Right cardiac atrium (tissue), 5 donors: ENCODE data around the gene CDKAL1. TPM values are rescaled to one million over a fixed set of nuclear protein-coding genes. Genes with fewer than 3 reads are reported as not detected.
"Not testable (repeated sequence)": the region's sequence is repeated elsewhere in the genome, so short reads cannot be mapped to it uniquely, and the experiment has no call there.

Source experiments
- ATAC-seq, 2 donors: fragments of 200-7000 bp; cut with Tn5 transposase; one replicate each; pipeline versions ENCODE4 v1.8.0 to v1.9.1; 2020; ENCODE audit warnings: moderate library complexity in 2 of 2, mild to moderate bottlenecking in 1 of 2
- DNase-seq, 3 donors: peaks; one replicate each; pipeline ENCODE4 v3.0.0-alpha.2; 2020
- H3K27ac ChIP-seq: one replicate; pipeline ENCODE4 v1.5.1; 2013; ENCODE audit warnings: mild to moderate bottlenecking, low read length, control low read depth, moderate library complexity
- H3K27me3 ChIP-seq: one replicate; pipeline ENCODE4 v1.6.1; 2013; ENCODE audit not compliant: control insufficient read depth, insufficient read depth
- H3K4me1 ChIP-seq: one replicate; pipeline ENCODE4 v1.6.1; 2013; ENCODE audit warnings: low read length; ENCODE audit not compliant: control insufficient read depth, insufficient read depth
- H3K4me3 ChIP-seq: one replicate; pipeline ENCODE4 v1.5.1; 2013; ENCODE audit warnings: low read length, control low read depth
- H3K9me3 ChIP-seq: one replicate; pipeline ENCODE4 v1.6.1; 2013; ENCODE audit warnings: low read length; ENCODE audit not compliant: control insufficient read depth
- WGBS: extraction: QIAGEN DNeasy Blood & Tissue Kit; methylation state at CpG from one replicate; pipeline ENCODE4 v1.1.7; 2013; 5-methylcytosine and 5-hydroxymethylcytosine counted together
- intact Hi-C, 4 donors: fragments of 100-400 bp; cut with DNase I; formaldehyde crosslinking; loops; one replicate each; pipeline versions ENCODE4 v1.11.0 to v1.14.0; 2022 to 2023
- polyA plus RNA-seq: library from polyadenylated mRNA; stranded (reverse); fragments of 200-250 nt; gene quantifications from one replicate; pipeline ENCODE4 v1.2.3, GENCODE V29; 2013
- total RNA-seq, 4 donors: library from RNA; stranded (reverse); fragmentation: NEBNext Ultra II Directional; extraction: Animal tissue kit (Norgen Biotek cat#: 25700); gene quantifications; one replicate each; pipeline ENCODE4 v1.2.1, GENCODE V29; 2021
- donor health status: healthy with polysubstance abuse.
- donor health status: DM: no; HTN: yes; CAD: no.
- donor health status: DM: no; HTN: no; CAD: no.
- donor health status: DM: no; HTN: yes; CAD: no; lungs with severe emphysema.
- donor health status: DM: yes; HTN: yes; CAD: no.

The CDKAL1 gene
- total and polyA plus RNA-seq, 5 donors, result 3.6 to 11.5 (median 10.8) TPM

DNA sequence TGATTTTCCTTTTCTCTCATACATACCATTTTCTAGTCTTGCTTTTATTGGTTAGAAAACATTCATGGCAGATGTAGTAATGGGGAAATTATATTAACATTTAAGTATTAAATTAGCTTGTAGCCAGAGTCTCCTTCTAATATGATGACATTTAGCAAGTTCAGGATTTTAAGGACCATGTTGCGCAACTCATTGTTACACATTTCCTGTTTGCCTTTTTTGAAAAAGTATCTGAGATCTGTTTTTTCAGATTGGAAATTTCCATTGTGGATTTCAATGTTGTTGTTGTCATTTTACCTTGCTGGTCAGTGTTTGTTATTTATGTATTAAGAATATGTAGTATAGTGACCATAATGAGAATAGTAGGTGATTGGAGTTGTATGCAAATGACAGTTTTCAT lies 38.7 kb downstream of the CDKAL1 start:
- no peaks in the 10 kb centered on the region for H3K9me3 ChIP-seq
- no peaks in the 10 kb centered on the region for H3K4me1 ChIP-seq
- WGBS, result 80% methylated on average over 1 of the region's 1 CpG
- no peak overlapping the region for H3K27ac ChIP-seq
- H3K4me3 ChIP-seq, result no peak overlapping the region
- intact Hi-C loops, result no loop called here
- ATAC-seq, result no peak
- no peaks in the 10 kb centered on the region for H3K27me3 ChIP-seq
- no peak for DNase-seq

DNA sequence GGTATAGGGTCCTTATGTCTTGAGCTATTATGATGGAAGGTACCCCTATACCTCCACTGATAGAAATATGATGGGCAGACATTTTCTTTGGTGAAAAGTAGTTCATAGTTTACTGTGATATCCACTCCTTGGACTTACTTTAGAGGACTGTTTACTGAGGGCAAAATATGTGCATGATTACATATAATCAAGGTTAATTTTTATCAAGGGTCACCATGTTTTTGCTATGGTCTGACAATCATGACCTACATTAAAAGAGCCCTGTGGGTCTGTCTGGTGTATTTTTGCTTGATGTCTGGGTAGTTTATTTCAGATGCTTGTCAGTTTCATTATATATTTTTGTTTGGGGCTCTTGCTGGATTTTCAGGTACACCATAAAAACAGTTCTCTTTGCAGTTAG lies 40.1 kb downstream of the CDKAL1 start:
- no peaks in the 10 kb centered on the region for H3K27me3 ChIP-seq
- intact Hi-C loops, result no loop called here

DNA sequence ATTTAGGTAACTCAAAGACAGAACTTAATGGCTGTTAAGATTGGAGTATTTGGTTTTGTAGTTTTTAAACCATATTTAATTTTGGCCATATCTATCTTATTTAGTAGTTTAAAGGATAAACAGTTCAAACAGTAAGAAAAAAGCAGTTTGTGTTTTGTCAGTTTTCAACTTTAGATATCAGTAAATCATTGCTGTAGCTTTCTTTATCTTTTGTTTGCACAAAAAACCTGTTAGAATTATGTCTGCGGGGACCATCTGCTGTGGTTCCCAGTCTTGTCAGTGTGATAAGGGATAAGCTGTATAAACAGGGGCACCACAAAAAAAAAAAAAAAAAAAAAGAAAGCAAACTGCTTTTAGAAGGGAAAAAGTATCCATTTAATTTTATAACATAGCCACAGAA lies 40.9 kb downstream of the CDKAL1 start:
- intact Hi-C loops, result no loop called here
- Histone ChIP-seq H3K27me3 (no peaks in the 10 kb centered on the region), H3K4me3 (no peak overlapping the region), H3K9me3 (no peaks in the 10 kb centered on the region), H3K27ac (no peak overlapping the region), H3K4me1 (no peaks in the 10 kb centered on the region)
- WGBS, result 63% methylated on average over 1 of the region's 1 CpG
- no peak for DNase-seq
- no peak for ATAC-seq

More for the DNA sequence above, 40.1 kb downstream of the CDKAL1 start:
- DNase-seq, result no peak
- Histone ChIP-seq H3K27ac (no peak overlapping the region), H3K4me3 (no peak overlapping the region), H3K9me3 (no peaks in the 10 kb centered on the region), H3K4me1 (no peaks in the 10 kb centered on the region)
- no peak for ATAC-seq

DNA sequence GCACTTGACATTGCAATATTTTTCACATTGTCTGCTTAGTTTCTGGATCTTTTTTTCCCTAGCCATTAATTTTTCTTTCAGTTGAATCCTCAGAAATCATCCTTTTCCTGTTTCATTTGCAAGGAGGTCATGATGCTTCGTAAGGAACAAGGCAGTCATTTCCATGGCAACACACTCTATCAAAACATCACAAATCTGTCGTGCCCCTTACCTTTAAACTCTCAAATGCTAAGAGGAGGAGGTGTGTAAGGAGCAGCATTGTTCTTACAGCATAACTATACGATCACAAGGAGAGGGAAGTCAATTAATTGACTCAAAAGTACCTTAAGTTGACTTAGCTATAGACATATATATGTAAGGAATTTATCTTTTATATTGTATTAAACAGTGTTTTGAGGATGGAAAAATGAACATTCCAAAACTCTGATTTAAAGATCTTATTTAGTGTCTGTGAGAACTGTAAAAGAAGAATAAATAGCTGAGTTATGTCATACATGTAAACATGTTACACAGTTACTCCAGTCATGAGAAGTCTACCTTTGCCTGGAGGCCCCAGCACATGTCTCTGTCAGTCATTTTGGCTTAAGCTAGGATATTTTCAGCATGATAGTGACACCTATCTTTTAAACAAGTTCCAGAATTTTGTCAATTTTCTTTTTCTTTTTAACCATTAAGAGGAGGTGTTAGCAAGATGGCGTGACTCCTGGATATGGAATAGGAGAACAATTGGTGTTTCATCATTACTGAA lies 41.6 kb downstream of the CDKAL1 start:
- no peak overlapping the region for H3K27ac ChIP-seq
- H3K4me1 ChIP-seq, result no peaks in the 10 kb centered on the region
- intact Hi-C loops, result no loop called here
- no peak overlapping the region for H3K4me3 ChIP-seq
- ATAC-seq (no peak), DNase-seq (no peak)
- H3K9me3 ChIP-seq, result no peaks in the 10 kb centered on the region
- WGBS, result 64% methylated on average over 4 of the region's 4 CpGs
- H3K27me3 ChIP-seq, result no peaks in the 10 kb centered on the region

DNA sequence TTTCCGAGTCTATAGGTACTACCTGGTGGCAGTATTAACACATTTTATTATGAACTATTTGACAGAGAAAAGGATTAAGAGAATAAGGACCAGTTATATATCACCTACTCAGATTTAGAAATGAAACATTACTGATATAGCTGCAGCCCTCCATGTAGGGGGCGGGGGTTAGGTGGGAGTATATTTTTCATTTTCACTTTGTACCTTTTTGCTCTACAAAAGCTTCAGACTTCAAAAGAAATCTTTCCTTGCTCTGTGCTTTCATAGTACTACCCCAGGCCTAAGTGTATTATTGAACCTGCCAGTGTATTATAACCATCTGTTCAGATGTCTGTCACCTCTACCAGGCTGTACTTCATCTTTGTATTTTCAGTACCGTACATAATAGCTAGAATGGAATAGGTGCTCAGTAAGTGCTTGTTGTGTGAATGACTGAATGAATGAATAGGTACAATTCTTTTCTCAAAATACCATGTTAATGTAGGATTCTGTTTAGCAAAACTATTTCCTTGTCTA lies 43.0 kb downstream of the CDKAL1 start:
- no peaks in the 10 kb centered on the region for H3K27me3 ChIP-seq
- H3K9me3 ChIP-seq, result no peaks in the 10 kb centered on the region
- no peak overlapping the region for H3K4me3 ChIP-seq
- no peak overlapping the region for H3K27ac ChIP-seq
- 96% methylated on average over 3 of the region's 3 CpGs for WGBS
- intact Hi-C loops, result no loop called here
- ATAC-seq (no peak), DNase-seq (no peak)
- H3K4me1 ChIP-seq, result no peaks in the 10 kb centered on the region

DNA sequence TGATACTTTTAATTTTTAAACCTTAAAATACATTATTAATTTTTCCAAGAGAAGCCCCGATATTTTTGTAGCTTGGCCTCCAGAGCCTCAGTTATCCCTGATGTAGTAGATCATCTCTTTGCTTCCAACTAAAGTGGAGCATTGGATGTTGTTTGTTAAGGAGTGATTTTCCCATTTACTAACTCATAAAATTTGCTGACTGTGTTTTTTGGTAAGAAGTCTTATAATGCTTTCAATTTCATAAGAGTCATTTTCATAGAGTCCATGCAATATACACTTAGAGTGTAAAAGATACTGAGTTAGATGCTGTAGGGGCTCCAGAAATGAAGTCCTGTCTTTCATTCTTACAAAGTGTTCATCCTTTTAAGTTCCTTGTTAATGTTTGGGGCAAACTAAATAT lies 46.8 kb downstream of the CDKAL1 start:
- 98% methylated on average over 1 of the region's 1 CpG for WGBS
- intact Hi-C loops, result no loop called here
- Histone ChIP-seq H3K27ac (no peak overlapping the region), H3K4me3 (no peak overlapping the region), H3K9me3 (no peaks in the 10 kb centered on the region), H3K27me3 (no peaks in the 10 kb centered on the region), H3K4me1 (no peaks in the 10 kb centered on the region)
- DNase-seq (no peak), ATAC-seq (no peak)

DNA sequence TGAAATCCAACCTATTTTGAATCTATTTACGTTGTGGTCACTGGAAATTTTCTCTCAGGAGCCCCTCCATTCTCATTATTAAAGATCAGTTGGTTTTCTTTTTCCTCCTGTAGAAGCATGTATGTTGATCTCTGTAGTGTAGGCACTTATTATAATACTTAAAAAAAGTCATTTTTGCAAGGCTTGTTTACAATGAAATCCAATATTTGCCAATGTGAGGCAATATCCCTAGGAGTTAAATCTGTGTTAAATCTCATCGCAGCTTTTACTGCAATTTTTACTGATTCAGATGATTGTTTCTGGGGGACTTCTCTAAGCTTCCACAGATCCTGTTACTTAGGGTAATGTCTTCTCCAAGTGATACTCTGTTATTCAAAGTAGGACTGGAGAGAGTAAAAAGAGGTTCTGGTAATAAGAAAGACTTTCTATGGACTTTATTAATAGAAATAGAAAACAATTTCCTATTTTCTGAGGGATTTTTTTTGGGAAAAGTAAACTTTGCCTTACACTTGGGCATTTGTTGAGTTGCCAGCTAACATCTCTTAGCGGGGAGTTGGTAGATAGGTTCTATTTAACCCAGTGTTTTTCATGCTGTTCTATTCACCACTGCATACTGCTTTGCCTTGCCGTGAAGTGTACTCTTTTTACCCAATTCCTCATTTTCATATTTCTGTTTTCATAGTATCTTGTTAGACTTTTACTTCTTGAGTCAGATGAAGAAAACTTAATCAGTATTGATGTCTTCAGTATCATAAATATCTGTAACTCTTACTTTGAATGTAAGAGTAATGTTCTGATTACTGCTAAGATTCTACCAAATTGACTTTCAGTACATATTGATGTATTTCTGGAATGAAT lies 48.6 kb downstream of the CDKAL1 start:
- Histone ChIP-seq H3K4me1 (no peaks in the 10 kb centered on the region), H3K27me3 (no peaks in the 10 kb centered on the region), H3K4me3 (no peak overlapping the region), H3K9me3 (no peaks in the 10 kb centered on the region), H3K27ac (no peak overlapping the region)
- DNase-seq, result no peak
- intact Hi-C loops, result no loop called here
- 92% methylated on average over 4 of the region's 4 CpGs for WGBS
- no peak for ATAC-seq

DNA sequence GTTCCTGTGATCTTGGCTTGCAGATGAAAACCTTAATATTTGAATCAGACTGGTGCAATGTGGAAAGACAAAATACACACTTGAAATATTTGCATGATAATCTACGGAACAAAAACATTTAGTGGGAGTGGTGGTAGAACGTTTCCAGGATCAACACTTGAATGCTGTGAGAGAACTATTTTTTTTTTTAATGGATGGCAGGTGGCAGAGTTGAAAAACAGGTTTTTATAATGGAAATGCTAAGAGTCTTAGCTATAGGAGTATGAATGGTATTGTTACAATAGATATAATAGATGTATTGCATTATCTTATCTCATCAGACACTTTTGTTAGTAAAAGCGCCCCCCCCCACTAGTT lies 49.2 kb downstream of the CDKAL1 start:
- Histone ChIP-seq H3K27me3 (no peaks in the 10 kb centered on the region), H3K27ac (no peak overlapping the region), H3K9me3 (no peaks in the 10 kb centered on the region), H3K4me3 (no peak overlapping the region), H3K4me1 (no peaks in the 10 kb centered on the region)
- WGBS, result 60% methylated on average over 3 of the region's 3 CpGs
- DNase-seq (no peak), ATAC-seq (no peak)
- intact Hi-C loops, result no loop called here

DNA sequence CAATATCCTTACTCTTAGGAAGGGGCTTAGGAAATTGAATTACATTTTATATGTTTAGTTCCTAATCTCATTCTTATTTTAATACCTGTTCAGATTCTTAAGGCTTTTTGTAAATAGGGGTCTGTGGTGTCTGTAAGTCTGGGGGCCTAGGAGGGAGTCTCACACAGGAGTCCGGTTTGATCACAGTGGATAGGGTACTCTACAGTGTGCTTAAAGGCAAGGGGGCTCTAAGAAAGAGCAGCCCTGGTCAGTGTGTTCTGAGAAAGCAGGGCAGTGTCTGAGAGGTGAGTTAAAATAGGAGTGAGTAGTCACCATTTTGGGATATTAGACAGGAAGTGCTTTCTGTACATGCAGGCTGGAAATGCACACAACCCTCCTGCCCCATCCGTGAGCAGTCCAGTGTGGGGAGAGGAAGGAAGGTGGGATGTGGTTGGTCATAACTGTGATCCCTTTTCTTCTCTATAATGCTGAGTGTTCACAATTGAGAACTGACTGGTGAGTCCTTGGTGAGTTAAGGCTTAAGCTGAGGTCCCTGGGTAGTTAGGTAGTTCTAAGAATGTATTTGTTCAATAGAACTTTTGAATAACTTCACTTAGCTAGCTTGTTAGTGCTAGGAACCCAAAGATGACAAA lies 50.0 kb downstream of the CDKAL1 start:
- DNase-seq (no peak), ATAC-seq (no peak)
- Histone ChIP-seq H3K4me1 (no peaks in the 10 kb centered on the region), H3K27me3 (no peaks in the 10 kb centered on the region), H3K4me3 (no peak overlapping the region), H3K9me3 (no peaks in the 10 kb centered on the region), H3K27ac (no peak overlapping the region)
- intact Hi-C loops, result no loop called here
- WGBS, result 80% methylated on average over 2 of the region's 2 CpGs

DNA sequence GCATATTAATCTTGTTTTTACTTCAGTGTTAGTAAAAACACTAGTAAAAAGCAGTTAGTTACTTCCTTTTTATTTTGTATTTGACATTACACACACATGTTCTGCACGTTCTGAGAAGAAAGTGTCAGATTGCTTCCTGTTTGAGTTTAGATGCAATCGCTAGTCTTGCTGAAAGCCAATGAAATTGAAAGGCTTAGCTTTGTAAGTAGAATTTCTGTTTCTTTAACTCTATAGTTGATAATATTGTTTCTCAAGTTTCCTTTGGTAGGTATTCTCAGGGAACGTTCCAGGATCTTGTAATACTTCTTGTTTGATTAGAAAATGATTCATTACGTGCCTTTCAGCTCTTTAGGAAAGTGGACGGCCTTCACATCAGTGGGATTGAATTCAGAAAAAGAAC lies 55.0 kb downstream of the CDKAL1 start:
- no peak overlapping the region for H3K4me3 ChIP-seq
- no peaks in the 10 kb centered on the region for H3K27me3 ChIP-seq
- intact Hi-C loops, result no loop called here
- no peak for DNase-seq
- no peak overlapping the region for H3K27ac ChIP-seq
- H3K9me3 ChIP-seq, result no peaks in the 10 kb centered on the region
- WGBS, result 45% methylated on average over 5 of the region's 5 CpGs
- H3K4me1 ChIP-seq, result no peaks in the 10 kb centered on the region
- peak in 1 of 2 donors; percentile 66 for ATAC-seq

DNA sequence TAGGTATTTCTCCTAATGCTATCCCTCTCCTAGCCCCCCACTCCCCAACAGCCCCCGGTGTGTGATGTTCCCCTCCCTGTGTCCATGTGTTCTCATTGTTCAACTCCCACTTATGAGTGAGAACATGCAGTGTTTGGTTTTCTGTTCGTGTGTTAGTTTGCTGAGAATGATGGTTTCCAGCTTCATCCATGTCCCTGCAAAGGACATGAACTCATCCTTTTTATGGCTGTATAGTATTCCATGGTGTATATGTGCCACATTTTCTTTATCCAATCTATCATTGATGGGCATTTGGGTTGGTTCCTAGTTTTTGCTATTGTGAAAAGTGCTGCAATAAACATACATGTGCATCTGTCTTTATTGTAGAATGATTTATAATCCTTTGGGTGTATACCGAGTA lies 56.2 kb downstream of the CDKAL1 start:
- 96% methylated on average over 3 of the region's 3 CpGs for WGBS
- ATAC-seq, H3K9me3 ChIP-seq, H3K27me3 ChIP-seq, H3K4me1 ChIP-seq, H3K4me3 ChIP-seq, DNase-seq, intact Hi-C loops, H3K27ac ChIP-seq: not testable (repeated sequence)
